Mucosa of stomach (tissue), 1 donor: ENCODE measurements around the gene IKBKE.

ENCODE experiments used
- H3K27me3 ChIP-seq: one replicate; pipeline ENCODE4 v1.7.0; 2013; ENCODE audit warnings: mild to moderate bottlenecking, low read length; ENCODE audit not compliant: control insufficient read depth, insufficient read depth
- H3K36me3 ChIP-seq: one replicate; pipeline ENCODE4 v1.7.0; 2013; ENCODE audit warnings: low read length; ENCODE audit not compliant: control insufficient read depth, insufficient read depth
- H3K4me1 ChIP-seq: one replicate; pipeline ENCODE4 v1.7.0; 2013; ENCODE audit warnings: mild to moderate bottlenecking, low read length; ENCODE audit not compliant: control insufficient read depth, insufficient read depth
- H3K4me3 ChIP-seq: one replicate; pipeline ENCODE4 v1.7.0; 2013; ENCODE audit warnings: low read length
- H3K9ac ChIP-seq: one replicate; pipeline ENCODE4 v1.7.0; 2013; ENCODE audit warnings: mild to moderate bottlenecking, low read length, moderate library complexity
- H3K9me3 ChIP-seq: one replicate; pipeline ENCODE4 v1.7.0; 2013; ENCODE audit warnings: mild to moderate bottlenecking, low read length, moderate library complexity; ENCODE audit not compliant: control insufficient read depth
- donor health status: Pancreatic carcinoma.

The IKBKE gene

DNA sequence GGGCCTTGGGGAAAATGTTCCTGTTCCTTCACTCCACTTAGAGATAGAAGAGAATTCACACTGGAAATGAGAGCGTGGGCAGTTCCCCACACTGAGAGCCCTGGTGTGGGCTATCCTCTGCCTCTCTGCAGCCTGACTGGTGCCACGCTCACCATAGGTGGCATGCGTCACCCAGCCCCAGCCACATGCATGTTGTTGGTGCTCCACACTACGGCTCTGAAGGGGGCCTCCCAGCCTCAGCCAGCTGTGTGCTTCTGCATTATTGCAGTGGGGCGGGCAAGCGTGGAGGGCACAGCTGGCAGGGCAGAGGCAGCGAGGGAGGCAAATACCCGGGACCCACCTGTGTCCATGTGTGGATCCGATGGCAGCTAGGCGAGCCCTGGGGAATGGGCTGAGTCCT, 22.3 kb downstream of the IKBKE start:
- Histone ChIP-seq H3K9ac (no peak overlapping the region), H3K4me3 (no peak overlapping the region), H3K27me3 (no peaks in the 10 kb centered on the region), H3K9me3 (no peaks in the 10 kb centered on the region), H3K4me1 (no peaks in the 10 kb centered on the region), H3K36me3 (peaks cover 14% of the 10 kb centered on the region)

DNA sequence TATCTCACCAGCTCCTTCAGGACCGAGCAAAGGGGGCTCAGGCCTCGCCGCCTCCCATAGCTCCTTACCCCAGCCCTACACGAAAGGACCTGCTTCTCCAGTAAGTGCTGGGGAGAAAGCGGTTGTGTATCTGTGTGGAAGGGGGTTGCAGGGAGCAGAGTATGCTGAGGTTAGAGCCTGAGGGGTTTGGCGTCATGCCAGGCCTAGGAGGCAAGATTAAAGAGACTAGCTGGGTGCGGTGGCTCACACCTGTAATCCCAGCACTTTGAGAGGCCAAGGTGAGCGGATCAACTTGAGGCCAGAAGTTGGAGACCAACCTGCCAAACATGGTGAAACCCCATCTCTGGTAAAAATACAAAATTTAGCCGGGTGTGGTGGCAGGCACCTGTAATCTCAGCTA, 23.0 kb downstream of the IKBKE start:
- Histone ChIP-seq H3K27me3 (no peaks in the 10 kb centered on the region), H3K4me1 (no peaks in the 10 kb centered on the region), H3K9me3 (no peaks in the 10 kb centered on the region), H3K36me3 (peaks cover 8% of the 10 kb centered on the region), H3K4me3 (no peak overlapping the region), H3K9ac (no peak overlapping the region)

GRCh38 chr1:206495011-206495461, 24.8 kb downstream of the IKBKE start:
- peaks cover 8% of the 10 kb centered on the region for H3K36me3 ChIP-seq
- no peak overlapping the region for H3K9ac ChIP-seq
- no peak overlapping the region for H3K4me3 ChIP-seq
- H3K9me3 ChIP-seq = no peaks in the 10 kb centered on the region
- no peaks in the 10 kb centered on the region for H3K4me1 ChIP-seq
- H3K27me3 ChIP-seq = no peaks in the 10 kb centered on the region

DNA sequence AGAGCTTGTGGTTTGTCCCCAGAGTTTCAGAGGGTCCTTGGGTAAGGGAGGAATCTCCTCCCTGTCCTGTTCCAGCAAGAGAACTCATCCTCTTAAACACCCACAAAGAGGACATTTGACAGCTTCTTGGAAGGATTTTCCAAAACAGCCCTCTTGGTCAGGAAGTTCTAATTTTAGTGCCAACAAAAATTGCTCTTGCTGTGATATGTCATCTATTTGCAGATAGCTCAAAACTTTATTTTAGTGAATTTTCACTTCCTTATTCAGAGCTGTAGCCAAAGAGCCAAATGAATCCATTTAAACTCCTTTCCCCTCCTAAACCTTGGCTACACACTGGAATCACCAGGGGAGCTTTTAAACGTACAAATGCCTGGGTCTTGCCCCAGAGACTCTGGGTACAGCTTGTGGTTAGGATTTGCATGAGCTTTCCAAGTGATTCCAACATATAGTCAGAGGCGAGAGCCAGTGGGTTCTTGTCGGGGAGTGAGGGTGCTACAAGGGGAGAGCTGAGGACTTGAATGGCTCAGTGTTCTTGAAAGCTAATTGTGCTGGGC, 25.3 kb downstream of the IKBKE start:
- H3K27me3 ChIP-seq = no peaks in the 10 kb centered on the region

DNA sequence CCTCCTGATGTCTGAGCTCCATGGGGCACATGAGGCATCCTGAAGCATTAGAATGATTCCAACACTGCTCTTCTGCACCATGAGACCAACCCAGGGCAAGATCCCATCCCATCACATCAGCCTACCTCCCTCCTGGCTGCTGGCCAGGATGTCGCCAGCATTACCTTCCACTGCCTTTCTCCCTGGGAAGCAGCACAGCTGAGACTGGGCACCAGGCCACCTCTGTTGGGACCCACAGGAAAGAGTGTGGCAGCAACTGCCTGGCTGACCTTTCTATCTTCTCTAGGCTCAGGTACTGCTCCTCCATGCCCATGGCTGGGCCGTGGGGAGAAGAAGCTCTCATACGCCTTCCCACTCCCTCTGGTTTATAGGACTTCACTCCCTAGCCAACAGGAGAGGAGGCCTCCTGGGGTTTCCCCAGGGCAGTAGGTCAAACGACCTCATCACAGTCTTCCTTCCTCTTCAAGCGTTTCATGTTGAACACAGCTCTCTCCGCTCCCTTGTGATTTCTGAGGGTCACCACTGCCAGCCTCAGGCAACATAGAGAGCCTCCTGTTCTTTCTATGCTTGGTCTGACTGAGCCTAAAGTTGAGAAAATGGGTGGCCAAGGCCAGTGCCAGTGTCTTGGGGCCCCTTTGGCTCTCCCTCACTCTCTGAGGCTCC, 26.0 kb downstream of the IKBKE start:
- peaks cover 8% of the 10 kb centered on the region for H3K36me3 ChIP-seq
- no peaks in the 10 kb centered on the region for H3K27me3 ChIP-seq
- H3K4me3 ChIP-seq = no peak overlapping the region
- peaks cover 6% of the 10 kb centered on the region for H3K4me1 ChIP-seq
- no peak overlapping the region for H3K9ac ChIP-seq
- H3K9me3 ChIP-seq = no peaks in the 10 kb centered on the region

More for the DNA sequence above, 25.3 kb downstream of the IKBKE start:
- H3K36me3 ChIP-seq = peaks cover 8% of the 10 kb centered on the region
- no peaks in the 10 kb centered on the region for H3K4me1 ChIP-seq
- H3K9me3 ChIP-seq = no peaks in the 10 kb centered on the region
- H3K4me3 ChIP-seq = no peak overlapping the region
- no peak overlapping the region for H3K9ac ChIP-seq

DNA sequence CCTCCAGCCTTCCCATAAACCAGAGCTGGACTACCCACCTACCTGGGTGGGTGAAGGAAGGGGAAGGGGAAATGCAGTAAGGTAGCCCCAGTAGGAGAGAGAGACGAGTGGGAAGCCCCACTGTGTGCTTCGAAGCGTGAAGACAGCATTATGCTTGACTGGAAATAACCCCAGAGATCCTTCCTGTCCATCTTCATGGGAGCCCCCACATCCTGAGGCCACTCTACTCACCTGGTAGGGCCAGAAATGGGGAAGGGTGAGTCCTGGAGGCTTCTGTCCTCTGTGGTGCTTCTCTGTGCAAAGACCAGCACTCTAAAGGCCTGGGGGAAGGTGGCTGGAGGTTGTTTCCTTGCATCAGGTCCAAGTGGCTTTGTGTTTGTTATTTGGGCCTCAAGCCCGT, 27.1 kb downstream of the IKBKE start:
- no peak overlapping the region for H3K9ac ChIP-seq
- H3K36me3 ChIP-seq = peaks cover 5% of the 10 kb centered on the region
- H3K9me3 ChIP-seq = no peaks in the 10 kb centered on the region
- H3K27me3 ChIP-seq = no peaks in the 10 kb centered on the region
- peaks cover 15% of the 10 kb centered on the region for H3K4me1 ChIP-seq
- no peak overlapping the region for H3K4me3 ChIP-seq

- Histone ChIP-seq H3K9me3 (no peaks in the 10 kb centered on the region), H3K4me1 (peaks cover 15% of the 10 kb centered on the region), H3K36me3 (peaks cover under 1% of the 10 kb centered on the region)
These were observed 27.5 kb downstream of the IKBKE start for GRCh38 chr1:206497774-206498173.

DNA sequence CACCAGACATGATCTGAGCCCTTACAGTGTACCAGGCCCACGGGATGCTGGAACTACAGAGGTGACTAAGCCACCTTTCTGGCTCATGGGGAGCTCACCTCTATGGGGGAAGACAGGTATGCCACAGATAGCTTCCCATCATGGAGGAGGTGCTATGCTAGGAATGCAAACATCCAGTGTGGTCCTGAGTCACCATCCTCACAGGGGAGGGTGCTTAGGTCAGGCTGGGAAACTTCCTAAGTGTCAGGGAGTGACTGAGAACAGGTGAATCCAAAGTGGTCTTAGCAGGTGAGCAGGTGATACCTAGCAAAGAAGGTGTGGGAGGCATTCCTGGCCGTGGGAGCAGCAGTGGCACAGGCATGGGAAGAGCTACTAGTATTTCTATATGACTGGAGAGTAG, 28.4 kb downstream of the IKBKE start:
- no peaks in the 10 kb centered on the region for H3K27me3 ChIP-seq
- no peak overlapping the region for H3K9ac ChIP-seq
- H3K4me1 ChIP-seq = peaks cover 18% of the 10 kb centered on the region
- H3K9me3 ChIP-seq = no peaks in the 10 kb centered on the region
- H3K36me3 ChIP-seq = no peaks in the 10 kb centered on the region
- no peak overlapping the region for H3K4me3 ChIP-seq

More at GRCh38 chr1:206497774-206498173, 27.5 kb downstream of the IKBKE start:
- H3K4me3 ChIP-seq = no peak overlapping the region
- no peak overlapping the region for H3K9ac ChIP-seq
- H3K27me3 ChIP-seq = no peaks in the 10 kb centered on the region

DNA sequence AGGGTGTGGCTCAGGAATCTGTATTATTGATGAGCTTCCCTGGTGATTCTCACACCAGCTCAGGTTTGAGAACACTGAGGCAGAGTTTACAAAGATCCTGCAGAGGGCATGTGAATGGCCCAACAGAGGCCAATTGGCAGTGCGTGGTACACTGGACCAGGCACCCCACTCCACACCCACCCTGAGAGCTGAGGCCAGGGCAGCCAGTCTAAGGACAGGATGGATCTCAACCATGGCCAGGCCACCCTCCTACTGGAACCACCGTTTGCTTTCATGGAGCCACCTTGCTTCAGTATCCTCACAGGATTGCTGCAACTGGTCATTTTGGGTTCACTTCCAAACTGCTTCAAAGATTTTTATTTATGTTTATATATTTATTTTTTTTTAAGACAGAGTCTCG, 29.8 kb downstream of the IKBKE start:
- H3K9ac ChIP-seq = no peak overlapping the region
- peaks cover 26% of the 10 kb centered on the region for H3K4me1 ChIP-seq
- H3K4me3 ChIP-seq = no peak overlapping the region
- H3K27me3 ChIP-seq = no peaks in the 10 kb centered on the region
- no peaks in the 10 kb centered on the region for H3K36me3 ChIP-seq
- H3K9me3 ChIP-seq = no peaks in the 10 kb centered on the region

DNA sequence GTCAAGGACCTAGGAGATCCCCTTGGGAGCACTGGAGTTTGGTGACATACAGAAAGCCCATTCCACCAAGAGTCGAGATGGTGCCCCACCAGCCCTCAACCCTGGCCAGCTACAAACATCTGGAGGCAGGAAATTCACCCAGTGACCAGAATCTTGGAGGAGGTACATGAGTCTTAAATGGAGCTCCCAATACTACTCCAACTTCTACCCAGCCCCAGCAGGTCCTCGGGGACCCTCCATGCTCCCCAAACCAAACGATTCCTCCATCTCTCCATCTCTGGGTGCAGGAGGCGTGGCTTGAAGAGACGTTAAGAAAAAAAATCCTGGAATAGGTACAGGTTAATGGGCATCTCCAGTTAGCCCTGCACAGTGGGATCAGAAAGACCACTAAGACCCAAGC, 31.6 kb downstream of the IKBKE start:
- Histone ChIP-seq H3K4me3 (no peak overlapping the region), H3K9me3 (no peaks in the 10 kb centered on the region), H3K36me3 (no peaks in the 10 kb centered on the region), H3K27me3 (no peaks in the 10 kb centered on the region), H3K4me1 (peaks cover 26% of the 10 kb centered on the region), H3K9ac (no peak overlapping the region)

- peaks cover 26% of the 10 kb centered on the region for H3K4me1 ChIP-seq
- H3K9ac ChIP-seq = no peak overlapping the region
- H3K4me3 ChIP-seq = no peak overlapping the region
- no peaks in the 10 kb centered on the region for H3K9me3 ChIP-seq
- no peaks in the 10 kb centered on the region for H3K36me3 ChIP-seq
- H3K27me3 ChIP-seq = no peaks in the 10 kb centered on the region
These were observed 32.1 kb downstream of the IKBKE start for GRCh38 chr1:206502403-206502802.

DNA sequence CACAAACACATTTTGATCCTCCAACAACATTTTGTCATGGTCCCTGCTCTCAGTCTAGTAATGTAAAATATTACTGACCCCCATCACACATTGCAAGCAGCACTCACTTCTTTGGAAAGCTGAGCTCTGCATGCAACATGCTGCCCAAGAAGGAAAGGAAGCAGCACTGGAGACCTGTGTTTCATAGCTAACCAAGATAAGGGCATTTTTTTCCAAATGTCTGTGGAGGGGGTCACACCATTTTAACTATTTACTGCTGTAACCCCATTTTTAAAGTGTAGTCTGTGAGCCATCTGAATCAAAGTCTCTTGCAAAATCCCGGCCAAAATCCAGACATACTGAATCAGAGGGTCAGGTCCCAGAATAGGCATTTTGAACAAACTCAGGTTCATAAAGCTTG, 32.5 kb downstream of the IKBKE start:
- H3K27me3 ChIP-seq = peaks cover under 1% of the 10 kb centered on the region
- H3K4me1 ChIP-seq = peaks cover 26% of the 10 kb centered on the region
- no peak overlapping the region for H3K9ac ChIP-seq
- H3K9me3 ChIP-seq = no peaks in the 10 kb centered on the region
- no peak overlapping the region for H3K4me3 ChIP-seq
- no peaks in the 10 kb centered on the region for H3K36me3 ChIP-seq
